Prostate gland (tissue), 2 donors: ENCODE measurements around the gene PGM1. TPM values are rescaled to one million over a fixed set of nuclear protein-coding genes. Genes with fewer than 3 reads are reported as not detected.

ENCODE experiments used
- DNase-seq: peaks from one replicate; pipeline ENCODE4 v3.0.0-alpha.2; 2019; ENCODE audit warnings: low spot score
- H3K27ac ChIP-seq, 2 donors: fragments of 200-600 bp; sonication (generic); 2 replicates each; pipeline ENCODE4 v1.5.1; 2017 to 2019
- H3K27me3 ChIP-seq: fragments of 200-600 bp; sonication (generic); replicated peaks from 2 replicates; pipeline ENCODE4 v1.5.1; 2019; ENCODE audit not compliant: insufficient read depth
- H3K36me3 ChIP-seq, 2 donors: fragments of 200-600 bp; sonication (generic); 1 replicate in 1 of 2; 2 replicates in 1 of 2; pipeline versions ENCODE4 v1.5.1 to v1.8.1; 2017 to 2019
- H3K4me1 ChIP-seq: fragments of 200-600 bp; sonication (generic); replicated peaks from 2 replicates; pipeline ENCODE4 v1.5.1; 2019
- H3K4me3 ChIP-seq, 2 donors: fragments of 200-600 bp; sonication (generic); 2 replicates each; pipeline ENCODE4 v1.5.1; 2017 to 2019
- H3K9me3 ChIP-seq: fragments of 200-600 bp; sonication (generic); 2 replicates; pipeline ENCODE4 v1.5.1; 2017
- POLR2A ChIP-seq: fragments of 450-650 bp; IDR thresholded peaks from one replicate; pipeline ENCODE4 v1.6.1; 2016; ENCODE audit warnings: antibody characterized with exemption, mild to moderate bottlenecking
- POLR2AphosphoS5 ChIP-seq: sonication (generic); formaldehyde crosslinking; IDR thresholded peaks from one replicate; pipeline ENCODE4 v1.6.1; 2017; ENCODE audit warnings: antibody characterized with exemption
- WGBS: methylation state at CpG from one replicate; pipeline ENCODE4 v1.1.5; 2018; 5-methylcytosine and 5-hydroxymethylcytosine counted together
- intact Hi-C: fragments of 100-400 bp; cut with DNase I; formaldehyde crosslinking; loops from one replicate; pipeline ENCODE4 v1.14.2; 2022
- total RNA-seq, 2 donors: library from RNA; depleted of rRNA; stranded (reverse); fragments of >200 nt; gene quantifications; one replicate each; pipeline ENCODE4 v1.1.0, GENCODE V29; 2016
- TF ChIP-seq, protein P1 (sequence below), 4 experiments: fragments of 200-600 bp in 2 of 4; fragments of 450-650 bp in 2 of 4; sonication (generic) in 2 of 4; IDR thresholded peaks; 1 replicate in 3 of 4; 2 replicates in 1 of 4; pipeline ENCODE4 v1.5.1; 2016 to 2019; ENCODE audit warnings: antibody characterized with exemption in 4 of 4, mild to moderate bottlenecking in 2 of 4, moderate library complexity in 2 of 4

PGM1 gene
- total RNA-seq, 2 donors from 2014 or later = 49.5 to 54.7 TPM

DNA sequence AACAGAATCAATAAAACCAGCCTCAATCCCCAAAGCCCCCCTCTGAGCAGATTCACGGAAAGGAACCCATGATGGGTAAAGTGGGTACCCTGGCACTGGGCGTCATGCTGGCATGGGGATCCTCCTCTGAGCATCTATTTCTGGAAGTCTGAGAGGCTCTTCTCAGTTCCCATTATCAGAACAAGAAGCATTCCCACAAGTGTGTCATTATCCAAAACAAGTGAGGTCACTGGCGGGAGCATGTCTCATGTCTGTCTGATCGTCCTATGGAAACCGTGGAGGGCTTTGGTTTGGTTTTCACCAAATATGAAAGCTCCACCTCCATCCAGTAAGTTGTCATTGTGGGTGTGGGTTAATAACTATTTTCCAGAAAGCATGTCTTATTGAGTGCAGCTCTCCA is 70.7 kb downstream of the PGM1 start:
- Histone ChIP-seq H3K27ac (no peak overlapping the region), H3K9me3 (no peaks in the 10 kb centered on the region), H3K4me1 (no peaks in the 10 kb centered on the region), H3K4me3 (no peak overlapping the region), H3K27me3 (no peaks in the 10 kb centered on the region), H3K36me3 (no peaks in the 10 kb centered on the region)
- TF ChIP-seq POLR2A = no peak
- no peak for TF ChIP-seq POLR2AphosphoS5
- TF ChIP-seq, protein P1, sequence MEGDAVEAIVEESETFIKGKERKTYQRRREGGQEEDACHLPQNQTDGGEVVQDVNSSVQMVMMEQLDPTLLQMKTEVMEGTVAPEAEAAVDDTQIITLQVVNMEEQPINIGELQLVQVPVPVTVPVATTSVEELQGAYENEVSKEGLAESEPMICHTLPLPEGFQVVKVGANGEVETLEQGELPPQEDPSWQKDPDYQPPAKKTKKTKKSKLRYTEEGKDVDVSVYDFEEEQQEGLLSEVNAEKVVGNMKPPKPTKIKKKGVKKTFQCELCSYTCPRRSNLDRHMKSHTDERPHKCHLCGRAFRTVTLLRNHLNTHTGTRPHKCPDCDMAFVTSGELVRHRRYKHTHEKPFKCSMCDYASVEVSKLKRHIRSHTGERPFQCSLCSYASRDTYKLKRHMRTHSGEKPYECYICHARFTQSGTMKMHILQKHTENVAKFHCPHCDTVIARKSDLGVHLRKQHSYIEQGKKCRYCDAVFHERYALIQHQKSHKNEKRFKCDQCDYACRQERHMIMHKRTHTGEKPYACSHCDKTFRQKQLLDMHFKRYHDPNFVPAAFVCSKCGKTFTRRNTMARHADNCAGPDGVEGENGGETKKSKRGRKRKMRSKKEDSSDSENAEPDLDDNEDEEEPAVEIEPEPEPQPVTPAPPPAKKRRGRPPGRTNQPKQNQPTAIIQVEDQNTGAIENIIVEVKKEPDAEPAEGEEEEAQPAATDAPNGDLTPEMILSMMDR (IDR thresholded peaks at IDR 0.05) = no peak
- WGBS = 95% methylated on average over 5 of the region's 5 CpGs
- DNase-seq = no peak
- intact Hi-C loops = no loop called here

- Histone ChIP-seq H3K4me1 (no peaks in the 10 kb centered on the region), H3K4me3 (no peak overlapping the region), H3K27me3 (no peaks in the 10 kb centered on the region), H3K27ac (no peak overlapping the region), H3K36me3 (no peaks in the 10 kb centered on the region), H3K9me3 (no peaks in the 10 kb centered on the region)
- TF ChIP-seq POLR2AphosphoS5 = no peak
- TF ChIP-seq POLR2A = no peak
- TF ChIP-seq, protein P1 (IDR thresholded peaks at IDR 0.05) = no peak
- WGBS = 100% methylated on average over 2 of the region's 2 CpGs
- intact Hi-C loops = no loop called here
- no peak for DNase-seq
Measured at GRCh38 chr1:63664742-63665141, 71.5 kb downstream of the PGM1 start.

- Histone ChIP-seq H3K4me1 (no peaks in the 10 kb centered on the region), H3K27ac (no peak overlapping the region), H3K36me3 (no peaks in the 10 kb centered on the region), H3K4me3 (no peak overlapping the region), H3K9me3 (no peaks in the 10 kb centered on the region), H3K27me3 (no peaks in the 10 kb centered on the region)
- intact Hi-C loops = no loop called here
- no peak for TF ChIP-seq POLR2A
- TF ChIP-seq, protein P1 (IDR thresholded peaks at IDR 0.05) = no peak
- TF ChIP-seq POLR2AphosphoS5 = no peak
- DNase-seq = no peak
- 95% methylated on average over 3 of the region's 3 CpGs for WGBS
Measured at GRCh38 chr1:63665410-63665809, 72.2 kb downstream of the PGM1 start.

DNA sequence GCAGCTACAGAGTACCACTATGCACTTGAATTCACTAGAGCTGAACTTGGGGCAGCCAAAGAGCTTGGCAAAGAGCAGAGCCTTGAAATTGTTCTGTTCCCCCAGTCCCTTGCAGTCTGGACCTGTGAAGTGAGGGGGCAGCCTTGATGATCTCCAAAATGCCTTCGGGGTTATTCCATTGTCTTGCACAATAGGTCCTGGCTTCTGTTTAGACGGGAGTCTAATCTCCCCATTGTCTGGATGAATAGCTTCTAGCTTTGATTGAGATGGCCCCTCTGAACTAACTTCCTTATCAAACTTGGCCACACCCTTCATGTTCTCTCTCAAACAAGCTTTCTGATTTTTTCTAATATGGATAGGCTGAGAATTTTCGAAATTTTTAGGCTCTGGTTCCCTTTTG is 72.6 kb downstream of the PGM1 start:
- Histone ChIP-seq H3K27ac (no peak overlapping the region), H3K36me3 (no peaks in the 10 kb centered on the region), H3K9me3 (no peaks in the 10 kb centered on the region), H3K4me1 (no peaks in the 10 kb centered on the region), H3K27me3 (no peaks in the 10 kb centered on the region), H3K4me3 (no peak overlapping the region)
- DNase-seq = no peak
- 83% methylated on average over 3 of the region's 3 CpGs for WGBS
- TF ChIP-seq POLR2AphosphoS5 (no peak), POLR2A (no peak)
- TF ChIP-seq, protein P1 (IDR thresholded peaks at IDR 0.05) = no peak
- intact Hi-C loops = no loop called here

DNA sequence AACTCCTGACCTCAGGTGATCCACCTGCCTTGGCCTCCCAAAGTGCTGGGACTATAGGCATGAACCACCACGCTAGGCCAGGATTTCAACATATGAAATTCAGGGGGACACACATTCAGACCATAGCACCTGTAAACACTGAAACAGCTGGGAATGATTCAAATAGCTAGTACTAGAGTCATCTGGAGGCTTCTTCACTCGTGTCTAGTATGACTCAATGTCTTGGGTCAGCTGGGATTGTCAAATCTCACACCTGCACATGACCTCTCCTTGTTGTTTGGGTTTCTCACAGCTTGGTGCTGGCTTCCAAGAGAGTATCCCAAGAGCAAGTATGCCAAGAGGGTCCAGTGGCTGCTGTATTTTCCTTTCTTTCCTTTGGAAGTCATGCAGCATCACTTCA is 75.1 kb downstream of the PGM1 start:
- H3K27ac ChIP-seq = no peak overlapping the region
- no peak for DNase-seq
- intact Hi-C loops = no loop called here
- H3K4me3 ChIP-seq = no peak overlapping the region
- H3K4me1 ChIP-seq = no peaks in the 10 kb centered on the region
- H3K36me3 ChIP-seq = no peaks in the 10 kb centered on the region
- TF ChIP-seq POLR2A = no peak
- TF ChIP-seq, protein P1 (IDR thresholded peaks at IDR 0.05) = no peak
- TF ChIP-seq POLR2AphosphoS5 = no peak
- 92% methylated on average over 2 of the region's 2 CpGs for WGBS
- H3K27me3 ChIP-seq = no peaks in the 10 kb centered on the region
- H3K9me3 ChIP-seq = no peaks in the 10 kb centered on the region
